ENCODE data around the gene ACOXL.
"Not testable (repeated sequence)": the region's sequence is repeated elsewhere in the genome, so short reads cannot be mapped to it uniquely, and the experiment has no call there.

The ACOXL gene

DNA sequence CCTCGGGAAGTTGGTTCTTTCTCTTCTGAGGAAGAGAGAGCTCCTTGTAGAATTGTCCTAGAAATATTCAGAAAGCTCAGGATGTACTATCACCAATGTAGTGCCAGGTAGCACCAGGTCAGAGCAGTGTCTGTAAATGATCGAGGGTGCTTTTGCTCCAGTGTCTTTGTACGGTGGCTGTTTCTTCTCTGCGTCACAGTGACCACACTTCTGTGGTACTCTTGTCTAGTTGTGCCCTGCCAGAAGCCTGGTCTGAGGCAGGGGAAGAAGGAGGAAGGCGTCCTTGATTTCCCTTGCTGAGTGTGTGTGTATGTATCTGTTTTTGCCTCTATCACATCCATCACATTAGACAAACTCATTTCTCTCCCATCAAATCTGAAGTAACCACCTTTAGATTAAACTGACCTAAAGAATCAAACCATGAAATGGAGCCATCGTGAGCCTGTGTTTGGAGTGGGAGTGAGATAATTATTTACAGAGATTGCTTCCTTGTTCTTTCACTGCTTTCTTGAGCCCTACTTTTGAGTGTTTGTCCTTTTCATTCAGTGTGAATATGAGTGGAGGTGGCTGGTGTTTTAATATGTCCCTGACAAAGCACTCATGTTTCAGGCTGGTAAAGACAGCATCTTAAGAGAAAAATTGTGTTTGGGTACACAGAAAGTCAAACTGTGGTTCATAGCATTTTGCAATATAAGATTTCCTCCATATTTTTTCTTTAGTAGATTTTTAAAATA lies 97.2 kb downstream of the ACOXL start:
- DNase-seq (ENCODE audit: low read depth), result no peak

DNA sequence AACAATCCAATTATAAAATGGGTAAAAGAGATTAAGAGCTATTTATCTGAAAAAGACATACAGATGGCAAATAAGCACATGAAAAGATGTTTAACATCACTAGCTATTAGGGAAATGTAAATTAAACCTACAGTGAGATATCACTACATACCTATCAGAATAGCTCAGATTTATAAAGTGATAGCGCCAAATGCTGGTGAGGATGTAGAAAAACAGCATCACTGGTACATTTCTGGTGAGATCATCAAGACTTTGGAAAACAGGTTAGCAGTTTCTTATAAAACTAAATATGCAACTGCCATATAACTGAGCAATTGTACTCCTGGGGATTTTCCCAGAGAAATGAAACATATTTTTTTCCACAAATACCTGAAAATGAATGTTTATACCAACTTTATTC lies 100.4 kb downstream of the ACOXL start:
- no peak for DNase-seq (ENCODE audit: low read depth)

DNA sequence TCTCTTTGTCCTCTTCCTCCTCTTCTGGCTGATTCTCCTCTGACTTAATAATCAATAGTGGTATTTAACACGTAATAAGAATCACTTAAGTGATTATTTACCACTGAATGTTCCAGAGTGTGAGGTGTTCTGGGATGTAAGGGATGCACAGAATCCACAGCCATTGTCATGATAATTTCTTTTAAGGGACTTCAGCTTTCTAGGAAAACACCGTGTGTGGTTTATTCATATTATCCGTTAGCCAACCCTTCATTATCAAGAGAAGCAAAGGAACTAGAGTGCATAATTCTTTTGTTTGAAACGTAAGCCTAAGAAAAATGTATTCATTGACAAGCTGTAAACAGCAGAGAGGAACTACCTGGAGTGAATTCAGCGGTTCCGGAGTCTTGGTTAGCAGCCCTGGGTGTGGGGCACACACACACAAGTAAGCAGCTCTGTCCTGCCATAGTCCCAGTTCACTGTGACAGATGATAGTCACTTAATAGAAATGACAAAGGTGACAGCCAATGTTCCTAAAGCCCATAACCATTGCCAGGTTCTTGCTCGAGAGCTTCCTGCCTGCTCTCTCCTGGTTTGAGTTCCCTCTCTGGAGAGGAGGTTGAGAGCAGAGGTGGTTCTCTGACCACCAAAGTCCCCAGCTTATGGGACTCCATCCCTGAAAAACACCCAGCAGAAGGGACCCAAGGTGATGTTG lies 101.9 kb downstream of the ACOXL start:
- DNase-seq (ENCODE audit: low read depth), result no peak

DNA sequence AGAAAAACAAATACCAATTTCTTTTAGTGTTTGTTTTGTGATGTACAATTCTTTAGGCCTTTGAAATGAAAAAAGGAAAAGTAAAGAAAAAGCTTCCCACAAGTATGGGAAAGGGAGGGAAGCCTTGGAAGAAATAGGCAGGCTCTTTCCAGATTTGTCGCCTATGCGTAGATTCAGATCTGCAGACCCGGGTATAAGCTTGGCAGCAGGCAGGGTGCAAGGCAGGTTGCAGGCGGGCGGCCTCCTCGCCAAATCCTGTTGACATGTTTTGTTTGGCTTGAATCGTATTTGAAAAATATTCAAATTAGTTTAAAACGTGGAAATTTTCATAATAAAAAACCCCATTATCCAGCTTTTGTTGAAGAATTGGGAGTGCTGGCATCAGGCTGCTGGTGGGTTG lies 104.3 kb downstream of the ACOXL start:
- DNase-seq (ENCODE audit: low read depth), result no peak

DNA sequence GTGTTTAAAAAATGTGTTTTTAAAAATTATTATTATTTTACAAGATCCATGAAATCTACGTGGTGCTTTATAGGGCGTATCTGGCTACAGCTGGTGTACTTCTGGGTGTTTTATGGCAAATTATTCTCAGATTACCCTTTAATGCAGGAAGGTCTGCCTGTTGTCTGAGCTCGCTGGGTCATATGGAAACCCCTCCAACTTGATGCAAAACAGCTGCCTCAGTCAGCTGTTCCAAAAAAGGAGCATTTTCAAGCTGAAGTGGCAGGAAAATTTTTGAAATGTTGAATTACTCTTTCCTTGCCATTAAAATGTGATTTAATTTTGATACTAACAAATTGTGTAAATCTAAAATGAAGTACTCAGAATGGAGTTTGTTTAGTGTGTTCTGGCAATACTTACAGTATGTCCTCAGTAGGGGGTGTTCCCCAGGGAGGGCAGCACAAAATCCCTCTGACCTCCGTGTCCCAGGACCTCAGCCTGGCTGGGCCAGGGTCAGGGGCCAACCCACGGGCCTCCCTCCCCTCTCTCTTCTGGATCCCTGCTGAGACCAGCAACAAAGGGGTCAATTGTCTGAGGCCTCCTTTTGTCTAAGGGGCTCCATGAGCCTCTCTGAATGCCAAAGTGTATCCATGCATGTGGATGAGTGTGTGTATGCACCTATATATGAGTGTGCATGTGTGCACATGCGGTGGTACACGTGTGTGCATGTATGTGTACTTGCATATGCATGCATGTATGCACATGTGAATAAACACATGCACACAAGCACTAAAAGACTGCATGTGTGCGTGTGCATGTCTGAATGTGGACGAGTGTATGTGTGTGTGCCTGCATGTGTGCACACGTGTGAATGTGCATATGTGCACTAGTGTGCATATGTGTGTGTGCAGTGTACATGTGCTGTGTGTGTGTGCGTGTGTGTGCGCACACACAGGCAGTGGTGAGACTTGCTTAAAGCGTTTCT lies 105.4 kb downstream of the ACOXL start:
- DNase-seq (ENCODE audit: low read depth), result no peak

DNA sequence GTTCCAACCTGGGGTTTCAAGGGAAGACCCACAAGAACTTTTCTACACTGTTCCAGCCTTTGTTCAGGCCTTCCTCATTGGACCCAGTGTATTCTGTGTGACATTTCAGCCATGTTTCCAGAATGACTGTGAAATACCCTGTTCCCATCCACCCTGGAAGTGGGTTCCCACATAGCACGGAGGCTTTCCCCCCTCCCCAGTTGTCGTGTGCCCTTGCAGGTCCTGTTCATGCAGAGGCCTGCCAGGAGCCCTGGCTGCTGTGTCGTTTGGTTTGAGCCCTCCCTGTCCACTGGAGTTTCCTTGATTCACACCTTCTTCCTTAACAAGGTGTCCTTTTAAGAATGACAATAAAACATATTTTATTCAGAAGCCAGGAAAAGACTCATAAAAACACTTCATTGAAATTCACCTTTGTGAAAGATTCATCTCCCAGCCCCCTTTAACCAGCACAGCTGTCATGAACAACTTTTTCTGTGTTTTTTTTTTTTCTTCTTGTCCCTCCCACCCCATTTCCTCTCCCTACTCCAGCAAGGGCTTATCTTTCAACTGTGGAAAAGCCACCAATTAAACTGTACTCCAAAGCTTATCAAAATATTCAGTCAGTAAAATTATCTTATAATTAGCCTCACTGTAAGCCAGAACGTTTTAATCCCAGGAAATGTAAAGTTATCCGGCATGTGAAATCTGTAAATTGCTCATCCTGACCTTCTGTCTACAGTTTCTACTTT lies 106.4 kb downstream of the ACOXL start:
- DNase-seq (ENCODE audit: low read depth), result no peak

DNA sequence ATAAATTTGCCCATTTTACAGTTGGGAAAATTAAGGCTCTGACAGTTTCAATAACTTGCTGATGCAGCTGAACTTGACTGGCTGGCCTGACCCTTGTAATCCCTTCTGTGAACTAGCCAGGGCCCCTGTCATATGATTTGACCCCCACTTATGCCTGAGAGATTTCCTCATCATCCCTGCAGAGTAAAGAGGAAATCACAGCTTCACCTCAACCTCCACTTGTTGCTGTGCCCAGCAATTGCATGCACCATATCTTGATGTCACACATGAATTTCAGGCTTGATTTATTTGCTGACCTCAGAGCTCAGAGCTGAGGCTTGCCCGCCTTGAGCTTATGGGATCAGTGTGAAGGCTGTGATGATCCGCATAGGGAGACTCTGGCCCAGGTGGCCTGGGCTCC lies 108.1 kb downstream of the ACOXL start:
- no peak for DNase-seq (ENCODE audit: low read depth)

DNA sequence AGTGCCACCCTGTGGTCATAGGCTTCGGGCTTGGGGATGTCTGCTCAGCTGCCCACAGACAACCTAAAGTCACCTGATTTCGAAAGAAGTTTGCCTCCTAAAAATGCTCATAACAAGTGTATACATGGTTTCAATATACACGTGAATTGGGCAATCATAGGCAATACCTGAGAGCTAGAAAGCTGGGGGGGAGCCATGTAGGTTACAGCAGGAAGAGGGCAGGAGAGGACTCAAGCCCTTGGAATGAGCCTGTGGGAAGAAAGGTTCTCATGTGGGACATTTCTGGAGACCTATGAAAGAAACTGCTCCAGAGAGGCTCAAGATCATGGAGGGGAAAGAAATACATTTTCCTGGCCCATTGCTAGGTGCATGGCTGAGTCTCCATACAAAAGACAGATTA lies 109.7 kb downstream of the ACOXL start:
- DNase-seq (ENCODE audit: low read depth), result no peak

DNA sequence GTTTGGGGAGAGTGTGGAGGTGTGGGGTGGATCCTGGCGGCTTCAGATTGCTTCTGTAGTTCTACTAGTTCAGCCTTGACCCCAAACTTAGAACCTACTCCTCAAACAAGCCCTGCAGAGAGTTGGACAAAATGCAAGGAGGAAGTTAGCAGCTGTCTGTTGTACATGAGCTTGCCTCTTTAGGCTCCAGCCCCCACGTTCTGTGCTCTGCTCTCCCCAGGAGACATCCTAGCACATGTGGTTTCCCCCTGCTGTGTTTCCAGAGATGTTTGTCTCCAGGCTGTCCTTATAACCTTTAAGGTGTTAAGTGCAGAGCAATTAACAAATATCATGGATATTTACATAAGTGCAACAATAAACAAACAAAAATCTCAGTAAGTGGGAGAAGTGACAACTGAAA lies 111.1 kb downstream of the ACOXL start:
- no peak for DNase-seq (ENCODE audit: low read depth)

DNA sequence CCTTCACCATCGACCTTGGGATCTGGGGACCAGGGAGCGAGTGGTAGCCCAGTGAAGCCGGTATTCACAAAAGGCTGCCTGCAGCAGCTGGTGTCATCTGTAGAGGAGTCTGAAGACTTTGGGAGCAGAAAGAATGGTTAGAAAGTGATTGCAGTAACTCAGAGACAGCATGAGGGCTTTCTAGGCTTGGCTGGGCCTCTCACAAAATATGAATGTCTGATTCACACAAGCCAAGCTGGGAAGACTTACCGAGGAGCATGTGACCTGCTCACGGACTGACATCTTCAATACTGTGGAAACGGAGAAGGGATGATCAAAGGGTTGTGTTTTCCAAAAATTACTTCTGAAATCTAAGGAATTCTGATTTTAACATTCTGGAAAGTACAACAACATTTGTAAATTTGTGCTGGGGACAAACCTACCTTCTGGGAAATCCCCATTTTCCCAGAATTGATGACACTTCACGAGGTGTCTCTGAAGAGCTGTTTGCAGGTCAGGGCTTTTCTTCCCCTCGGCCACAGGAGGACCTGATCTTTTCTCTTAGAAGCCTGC lies 111.7 kb downstream of the ACOXL start:
- no peak for DNase-seq (ENCODE audit: low read depth)

DNA sequence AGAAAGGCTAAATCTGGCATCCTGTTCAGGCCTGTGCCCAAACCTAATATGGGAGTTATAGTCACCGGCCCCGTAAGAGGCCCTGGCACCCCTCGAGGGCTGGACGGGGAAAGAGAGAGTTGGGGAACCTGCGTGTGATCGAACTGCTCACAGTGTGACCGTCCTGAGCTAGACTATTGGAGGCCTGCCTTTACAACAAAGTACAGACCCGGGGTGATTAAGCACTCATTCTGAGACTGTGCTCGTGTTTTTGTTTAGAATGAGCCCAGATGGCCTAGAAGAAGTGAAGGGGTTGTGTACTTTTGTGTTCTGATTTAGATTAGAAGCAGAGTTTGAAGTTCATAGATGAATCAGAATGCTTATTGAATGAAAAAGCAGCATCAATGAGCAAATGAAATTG lies 115.3 kb downstream of the ACOXL start:
- DNase-seq (ENCODE audit: low read depth), result no peak

DNA sequence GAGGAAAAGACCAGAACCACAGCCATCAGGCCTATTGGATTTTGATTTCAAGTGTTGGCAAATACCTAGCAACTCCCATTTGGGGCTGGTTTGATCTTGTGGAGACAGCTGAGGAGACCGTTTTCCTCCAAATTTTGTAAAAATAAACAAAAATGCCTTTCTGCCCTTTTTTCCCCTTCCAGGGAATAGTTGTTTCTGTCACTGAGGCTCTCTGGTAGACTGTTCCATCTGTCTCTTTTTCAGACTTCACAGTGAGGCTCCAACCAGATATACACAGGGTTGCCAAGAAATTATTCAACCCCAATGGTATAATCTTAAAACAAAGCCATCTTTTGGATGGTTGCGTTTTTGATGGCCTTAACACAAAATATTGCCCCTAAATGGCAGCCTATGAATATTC lies 115.7 kb downstream of the ACOXL start:
- DNase-seq (ENCODE audit: low read depth), result no peak

DNA sequence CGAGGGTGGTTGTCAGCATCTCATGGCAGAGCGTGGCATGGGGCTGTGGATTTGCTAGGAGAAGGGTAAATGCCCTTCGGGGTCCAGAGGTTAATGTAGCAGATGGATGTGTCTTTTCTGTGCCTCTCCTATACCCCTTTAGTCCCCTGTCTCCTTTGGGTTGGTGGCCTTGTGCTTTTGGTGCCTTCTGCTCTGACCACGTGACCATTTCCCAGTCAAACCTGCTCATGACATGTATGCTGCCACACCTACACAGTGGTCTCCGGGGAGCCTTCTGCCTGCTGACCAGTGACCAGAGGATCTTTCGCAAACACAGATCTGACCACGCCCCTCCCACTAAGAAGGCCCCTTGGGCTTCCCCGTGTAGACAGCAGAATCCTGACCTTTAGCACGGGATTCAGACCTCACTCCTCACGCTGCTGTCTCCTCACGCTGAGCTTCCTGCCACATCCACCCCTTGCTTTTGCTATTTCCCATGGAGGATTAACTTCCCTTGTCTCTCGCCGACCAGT lies 116.2 kb downstream of the ACOXL start:
- DNase-seq (ENCODE audit: low read depth), result no peak

DNA sequence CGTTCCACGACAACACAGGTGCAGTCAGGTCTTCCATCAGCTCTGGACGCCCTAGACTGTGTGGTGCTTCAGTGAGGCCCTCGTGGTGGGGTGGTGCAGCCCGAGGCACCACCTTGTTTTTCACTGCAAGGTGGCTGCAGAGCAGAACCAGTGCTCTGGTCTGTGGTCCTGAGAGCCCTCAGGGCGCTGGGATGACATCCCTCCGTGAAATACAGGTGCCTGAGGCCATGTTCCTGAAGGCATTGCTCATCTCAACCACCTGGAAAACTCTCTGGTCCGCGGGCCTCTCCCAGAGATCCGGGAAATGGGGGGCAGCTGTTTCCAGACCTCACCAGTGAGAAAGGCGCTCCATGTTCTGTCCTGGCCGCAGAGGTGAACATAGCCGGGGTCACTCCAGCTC lies 119.2 kb downstream of the ACOXL start:
- DNase-seq (ENCODE audit: low read depth), result no peak

DNA sequence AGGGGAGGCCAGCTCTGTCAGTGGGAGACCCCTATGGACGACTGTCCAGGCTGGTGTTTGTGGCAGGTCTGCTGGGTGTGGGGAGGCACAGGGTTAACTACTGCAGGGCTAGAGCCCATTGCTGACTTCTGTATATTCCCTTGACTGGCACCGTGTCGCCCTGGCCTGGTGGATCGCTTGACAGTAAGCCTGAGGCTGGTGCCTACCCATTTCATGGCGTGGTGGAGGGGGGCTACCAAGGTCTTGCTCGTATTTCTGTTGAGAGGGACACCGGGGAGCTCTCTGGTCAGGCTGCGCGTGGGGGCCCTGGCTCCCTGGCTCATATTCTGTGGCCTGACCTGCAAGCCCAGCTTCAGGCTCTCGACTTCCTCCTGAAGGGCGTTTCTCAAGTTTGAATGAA lies 119.7 kb downstream of the ACOXL start:
- no peak for DNase-seq (ENCODE audit: low read depth)

DNA sequence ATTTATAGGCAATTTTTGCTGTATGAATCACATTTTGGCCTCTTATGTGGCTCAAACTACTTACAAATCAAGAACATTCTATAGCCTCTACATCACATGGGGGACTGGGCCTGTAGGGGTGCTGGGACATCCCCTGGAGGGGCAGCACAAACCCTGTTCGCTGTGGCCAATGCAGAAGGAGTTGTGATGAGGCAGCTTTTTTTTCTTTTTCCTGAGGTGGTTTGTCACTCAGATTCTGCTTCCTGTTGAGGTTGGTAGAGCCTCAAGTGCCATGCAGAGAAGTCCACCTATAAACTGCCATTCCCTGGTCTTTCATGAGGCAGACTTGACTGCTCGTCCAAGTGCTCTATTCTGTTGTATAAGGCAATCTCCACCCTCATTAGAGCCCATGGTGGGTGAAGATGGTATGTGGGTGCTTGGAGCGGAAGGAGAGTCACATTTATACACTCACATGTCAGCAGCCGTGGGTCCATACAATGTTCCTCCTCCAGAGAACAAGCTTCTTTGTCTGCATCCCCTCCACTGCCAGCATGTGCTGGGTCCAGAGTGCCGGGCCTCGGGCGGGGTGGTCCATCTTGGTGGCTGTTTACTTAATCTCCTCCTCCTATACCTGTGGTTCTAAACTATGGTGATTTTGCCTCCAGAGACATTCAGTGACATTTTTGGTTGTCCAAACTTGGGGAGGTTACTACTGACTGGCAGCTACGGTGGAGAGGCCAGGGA lies 120.3 kb downstream of the ACOXL start:
- DNase-seq (ENCODE audit: low read depth), result no peak

DNA sequence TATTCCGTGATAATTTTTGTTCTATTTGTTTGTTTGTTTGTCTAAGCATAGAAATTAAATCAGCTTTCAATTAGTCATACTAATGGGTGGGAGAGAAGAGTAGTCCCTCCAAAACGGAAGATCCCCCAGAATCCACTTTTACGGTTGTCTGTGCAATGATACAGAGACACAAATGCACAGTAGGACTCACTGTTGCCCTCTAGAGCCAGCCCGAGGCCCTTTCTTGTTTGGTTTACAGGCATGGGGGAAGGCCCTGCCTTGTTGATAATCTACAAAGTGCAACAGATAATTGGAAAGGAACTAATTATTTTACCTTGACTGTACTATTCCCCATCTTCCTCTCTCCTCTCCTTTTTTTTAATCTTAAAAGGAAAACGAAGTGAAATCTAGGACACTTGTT lies 121.1 kb downstream of the ACOXL start:
- peak; percentile 36 for DNase-seq (ENCODE audit: low read depth)

DNA sequence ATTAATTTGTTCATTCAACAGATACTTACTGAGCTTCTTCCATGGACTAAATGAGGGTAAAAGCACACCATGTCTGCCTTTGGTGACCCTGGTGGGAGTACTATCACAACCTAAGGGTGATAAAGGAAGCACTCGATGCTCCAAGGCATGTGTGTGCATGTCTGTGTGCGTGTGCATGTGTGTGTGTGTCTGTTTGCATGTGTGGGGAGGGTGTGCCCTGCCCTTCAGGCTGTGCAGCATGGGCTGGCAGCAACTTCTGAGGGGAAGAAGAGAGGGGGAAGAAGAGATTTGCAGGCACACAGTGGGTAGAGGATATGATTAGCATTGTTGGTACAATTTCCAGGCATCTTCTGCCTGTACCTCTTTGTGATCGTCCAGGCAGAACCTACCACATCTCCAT lies 121.6 kb downstream of the ACOXL start:
- no peak for DNase-seq (ENCODE audit: low read depth)

DNA sequence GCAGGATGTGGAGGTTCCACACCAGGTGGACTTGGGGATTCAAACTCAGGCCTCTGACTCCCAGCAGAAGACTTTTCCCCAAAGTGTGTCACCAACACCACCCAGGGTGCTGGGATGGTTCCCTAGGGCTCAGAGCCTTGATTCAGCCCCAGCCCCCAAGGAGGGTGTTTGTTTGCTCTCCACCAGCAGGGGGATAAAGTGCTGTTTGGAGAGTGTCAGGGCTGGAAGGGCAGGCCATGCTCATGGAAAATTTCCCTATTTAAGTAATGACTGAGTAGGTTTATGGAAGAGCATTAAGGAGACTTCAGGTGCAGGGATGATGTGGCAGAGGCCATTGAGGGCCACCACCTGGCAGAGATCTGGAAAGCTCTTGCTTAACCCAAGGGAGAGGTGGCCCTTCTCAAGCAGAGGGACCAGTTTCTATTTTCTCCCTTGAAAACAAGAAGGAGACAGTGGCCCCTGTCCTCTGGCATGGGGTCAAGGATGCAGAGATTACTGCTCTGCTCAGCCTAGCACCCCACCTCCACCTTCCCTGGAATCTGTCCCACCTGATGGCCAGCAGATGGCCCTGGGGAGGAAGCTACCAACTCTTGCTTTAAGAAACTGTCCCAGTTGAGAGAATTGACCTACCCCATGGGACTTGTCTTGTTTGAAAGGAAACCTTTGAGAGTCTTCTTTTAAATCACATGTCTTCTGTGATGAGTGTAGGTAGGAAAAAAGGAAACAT lies 122.1 kb downstream of the ACOXL start:
- no peak for DNase-seq (ENCODE audit: low read depth)

DNA sequence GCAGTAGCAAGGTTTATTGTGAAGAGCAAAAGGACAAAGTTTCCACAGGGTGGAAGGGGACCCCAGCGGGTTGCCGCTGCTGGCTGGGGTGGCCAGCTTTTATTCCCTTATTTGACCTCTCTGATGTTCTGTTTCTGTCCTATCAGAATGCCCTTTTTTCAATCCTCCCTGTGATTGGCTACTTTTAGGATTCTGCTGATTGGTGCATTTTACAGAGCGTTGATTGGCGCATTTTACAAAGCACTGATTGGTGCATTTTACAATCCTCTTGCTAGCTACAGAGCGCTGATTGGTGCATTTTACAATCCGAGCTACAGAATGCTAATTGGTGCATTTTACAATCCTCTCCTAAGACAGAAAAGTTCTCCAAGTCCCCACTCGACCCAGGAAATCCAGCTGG lies 123.5 kb downstream of the ACOXL start:
- DNase-seq (ENCODE audit: low read depth), result not testable (repeated sequence)
